ENCODE data around the gene CTRL.
A peak's percentile ranks its signal among the peaks of the same experiment; 100 is the strongest.
"Not testable (repeated sequence)": the region's sequence is repeated elsewhere in the genome, so short reads cannot be mapped to it uniquely, and the experiment has no call there.

CTRL gene

DNA sequence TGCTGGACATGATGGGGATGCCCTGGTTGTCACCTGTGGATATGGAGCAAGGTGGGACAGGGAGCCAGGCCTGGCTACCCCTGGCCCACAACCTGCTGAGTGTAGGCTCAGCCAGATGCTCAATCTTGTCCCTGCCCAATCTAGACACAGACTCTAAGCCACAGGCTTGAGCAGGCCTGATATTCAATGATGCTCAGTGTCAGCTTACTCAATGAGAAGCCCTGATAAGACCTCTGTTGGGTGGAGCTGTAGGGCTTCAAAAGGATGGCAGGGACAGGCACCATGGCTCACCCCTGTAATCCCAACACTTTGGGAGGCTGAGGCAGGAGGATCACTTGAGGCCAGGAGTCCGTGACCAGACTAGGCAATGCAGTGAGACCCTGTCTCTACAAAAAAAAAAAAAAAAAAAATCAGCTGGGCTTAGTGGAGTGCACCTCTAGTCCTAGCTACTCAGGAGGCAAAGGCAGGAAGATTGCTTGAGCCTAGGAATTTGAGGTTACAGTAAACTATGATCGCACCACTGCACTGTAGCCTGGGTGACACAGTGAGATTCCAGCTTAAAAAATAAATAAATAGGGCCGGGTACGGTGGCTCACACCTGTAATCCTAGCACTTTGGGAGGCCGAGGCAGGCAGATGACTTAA lies 8.9 kb upstream of the CTRL start:
- no peak for DNase-seq (ENCODE audit: low read depth, low spot score)
- in situ Hi-C loops (cut with HindIII; ENCODE audit: low sequenced_read_pairs): no loop called here
- H3K4me3 ChIP-seq (ENCODE audit: low read depth, low read length): no peak overlapping the region

DNA sequence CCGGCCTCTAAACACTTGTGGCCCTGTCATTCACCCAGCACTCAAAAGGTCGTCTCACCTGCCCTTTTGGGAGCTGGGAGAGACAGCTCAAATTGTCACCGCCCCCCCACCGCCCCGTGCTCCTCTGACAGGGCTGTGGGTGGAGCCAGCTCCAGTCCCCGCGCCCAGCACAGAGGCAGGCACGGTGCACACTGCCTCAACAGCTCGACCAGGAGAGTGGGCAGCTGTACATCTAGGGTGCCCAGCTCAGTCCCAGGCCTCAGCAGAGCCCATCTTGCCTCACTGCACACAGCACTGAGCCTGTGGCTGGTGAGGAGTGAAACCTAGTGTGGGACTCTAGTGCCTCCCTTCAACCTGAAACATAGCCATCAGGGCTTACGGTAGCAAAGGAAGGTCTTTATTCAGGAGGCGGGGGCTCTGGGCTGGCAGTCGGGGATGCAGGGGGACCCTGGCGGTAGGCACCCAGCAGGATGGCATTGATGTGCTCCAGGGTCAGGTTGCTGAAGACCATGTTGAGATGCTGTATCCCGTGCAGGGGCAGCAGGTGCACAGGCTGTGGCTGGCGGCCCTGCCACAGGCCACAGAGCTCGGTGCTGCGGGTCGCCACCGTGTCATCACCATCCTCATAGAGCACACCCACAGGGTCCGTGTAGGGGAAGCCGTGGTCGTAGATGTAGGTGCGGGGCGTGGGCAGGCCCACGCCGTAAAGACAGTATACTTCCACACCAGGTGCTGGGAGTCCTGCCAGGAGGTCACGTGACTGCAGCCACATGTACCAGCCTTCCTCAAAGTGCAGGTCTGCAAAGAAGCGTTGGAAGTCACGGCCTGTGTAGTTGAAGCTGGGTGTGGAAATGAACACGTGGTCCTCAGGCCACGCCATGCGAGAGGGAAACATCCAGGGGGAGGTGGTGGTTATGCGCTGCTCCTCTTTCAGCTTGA lies 8.1 kb upstream of the CTRL start:
- no peak for DNase-seq (ENCODE audit: low read depth, low spot score)
- TF ChIP-seq, protein P1, sequence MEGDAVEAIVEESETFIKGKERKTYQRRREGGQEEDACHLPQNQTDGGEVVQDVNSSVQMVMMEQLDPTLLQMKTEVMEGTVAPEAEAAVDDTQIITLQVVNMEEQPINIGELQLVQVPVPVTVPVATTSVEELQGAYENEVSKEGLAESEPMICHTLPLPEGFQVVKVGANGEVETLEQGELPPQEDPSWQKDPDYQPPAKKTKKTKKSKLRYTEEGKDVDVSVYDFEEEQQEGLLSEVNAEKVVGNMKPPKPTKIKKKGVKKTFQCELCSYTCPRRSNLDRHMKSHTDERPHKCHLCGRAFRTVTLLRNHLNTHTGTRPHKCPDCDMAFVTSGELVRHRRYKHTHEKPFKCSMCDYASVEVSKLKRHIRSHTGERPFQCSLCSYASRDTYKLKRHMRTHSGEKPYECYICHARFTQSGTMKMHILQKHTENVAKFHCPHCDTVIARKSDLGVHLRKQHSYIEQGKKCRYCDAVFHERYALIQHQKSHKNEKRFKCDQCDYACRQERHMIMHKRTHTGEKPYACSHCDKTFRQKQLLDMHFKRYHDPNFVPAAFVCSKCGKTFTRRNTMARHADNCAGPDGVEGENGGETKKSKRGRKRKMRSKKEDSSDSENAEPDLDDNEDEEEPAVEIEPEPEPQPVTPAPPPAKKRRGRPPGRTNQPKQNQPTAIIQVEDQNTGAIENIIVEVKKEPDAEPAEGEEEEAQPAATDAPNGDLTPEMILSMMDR (IDR thresholded peaks at IDR 0.05; ENCODE audit: low read depth, low read length): no peak
- in situ Hi-C loops (cut with HindIII; ENCODE audit: low sequenced_read_pairs): no loop called here
- H3K4me3 ChIP-seq (ENCODE audit: low read depth, low read length): no peak overlapping the region

More for the DNA sequence above, 8.9 kb upstream of the CTRL start:
- TF ChIP-seq, protein P1 (IDR thresholded peaks at IDR 0.05; ENCODE audit: low read depth, low read length): no peak

- DNase-seq (ENCODE audit: low read depth, low spot score); H3K4me3 ChIP-seq (ENCODE audit: low read depth, low read length); in situ Hi-C loops (cut with HindIII; ENCODE audit: low sequenced_read_pairs): not testable (repeated sequence)
These were observed 6.1 kb upstream of the CTRL start for GRCh38 chr16:67937713-67938112.

DNA sequence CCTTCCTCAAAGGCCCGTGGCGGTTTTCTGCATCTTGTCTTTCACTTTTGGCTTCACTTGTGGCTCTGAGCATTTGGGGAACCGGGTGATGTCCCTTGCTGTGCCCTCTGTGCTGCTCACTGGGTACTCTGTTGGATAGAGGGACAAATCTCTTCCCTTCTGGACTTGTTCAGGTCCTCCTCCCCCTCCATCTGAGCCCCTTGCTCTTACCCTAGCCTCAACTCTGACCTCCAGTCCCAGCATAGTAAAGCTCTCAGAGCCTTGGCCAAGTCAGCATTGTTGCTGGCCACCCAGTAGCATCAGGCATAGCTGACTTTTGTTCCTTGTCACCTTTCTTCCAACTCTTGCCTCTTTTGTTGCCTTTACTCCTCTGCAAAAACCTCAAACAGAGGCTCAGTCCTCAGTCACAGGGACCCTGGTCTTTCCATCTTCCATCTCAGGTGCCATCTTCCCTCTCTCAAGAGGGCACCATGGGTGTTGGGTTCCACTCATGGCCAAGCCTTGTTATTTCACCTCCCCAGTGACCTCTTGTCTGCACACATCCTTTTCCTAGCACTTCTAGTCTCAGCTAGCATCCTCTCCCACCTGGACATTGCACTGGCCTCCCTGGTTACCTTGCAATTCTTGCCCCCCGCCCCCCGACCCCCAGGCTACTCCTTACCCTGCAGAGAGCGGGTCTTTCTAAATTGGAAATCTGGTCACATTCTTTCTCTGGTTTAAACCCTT lies 5.4 kb upstream of the CTRL start:
- TF ChIP-seq, protein P1 (IDR thresholded peaks at IDR 0.05; ENCODE audit: low read depth, low read length): no peak
- peak overlapping the region; percentile 85 for H3K4me3 ChIP-seq (ENCODE audit: low read depth, low read length)
- no peak for DNase-seq (ENCODE audit: low read depth, low spot score)
- in situ Hi-C loops (cut with HindIII; ENCODE audit: low sequenced_read_pairs): no loop called here

DNA sequence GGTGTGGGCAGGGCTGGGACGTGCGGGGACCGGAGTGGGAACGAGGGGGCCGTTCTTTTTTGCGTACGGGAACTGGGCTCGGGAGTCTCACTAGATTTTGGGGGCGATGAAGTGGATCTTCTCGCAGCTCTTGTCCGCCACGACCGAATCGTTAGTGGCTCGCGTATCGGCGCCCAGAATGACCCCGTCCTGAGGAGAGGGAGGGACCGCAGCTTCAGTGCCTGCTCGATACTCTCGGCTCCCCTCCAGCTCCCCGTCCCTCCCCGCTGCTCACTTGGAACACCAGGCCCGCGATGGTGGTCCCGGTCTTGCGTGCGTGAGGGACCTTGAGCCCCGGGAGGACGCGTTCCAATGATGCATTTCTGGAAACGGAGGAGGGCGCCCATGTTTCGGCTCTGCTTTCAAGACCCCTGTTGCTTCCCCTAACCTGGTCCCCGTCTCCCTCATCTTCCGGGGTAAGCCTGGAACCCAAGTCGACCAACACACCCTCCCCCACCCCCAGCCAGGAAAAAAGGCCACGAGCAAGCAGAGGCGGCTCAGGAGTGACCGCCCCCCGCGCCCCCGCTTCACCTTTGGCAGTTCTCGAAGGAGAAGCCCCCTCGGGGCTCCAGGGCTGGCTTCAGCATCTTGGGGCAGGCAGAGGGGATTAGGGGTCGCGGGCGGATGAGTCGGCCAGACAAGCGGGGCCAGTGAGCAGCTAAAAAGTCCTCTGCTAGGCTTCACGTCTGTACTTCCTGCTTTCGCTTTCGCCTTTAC lies 4.6 kb upstream of the CTRL start, which contains the start of gene PSMB10:
Gene PSMB10 (minus strand): TSS at position 727 of the 756 bp plus-strand sequence. CDS start 101 bp downstream, at position 626.
- peak within 1 kb of the TSS; percentile 85 for H3K4me3 ChIP-seq (ENCODE audit: low read depth, low read length)
- in situ Hi-C loops (cut with HindIII; ENCODE audit: low sequenced_read_pairs): no loop called here
- peak; percentile 71 for DNase-seq (ENCODE audit: low read depth, low spot score)
- TF ChIP-seq, protein P1 (IDR thresholded peaks at IDR 0.05; ENCODE audit: low read depth, low read length): no peak

- DNase-seq (ENCODE audit: low read depth, low spot score): peak; percentile 92
- TF ChIP-seq, protein P1 (IDR thresholded peaks at IDR 0.05; ENCODE audit: low read depth, low read length): no peak
- peak overlapping the region; percentile 85 for H3K4me3 ChIP-seq (ENCODE audit: low read depth, low read length)
- in situ Hi-C loops (cut with HindIII; ENCODE audit: low sequenced_read_pairs): no loop called here
These were observed 3.9 kb upstream of the CTRL start for GRCh38 chr16:67935402-67936123.

All from astrocyte of the spinal cord (primary cell).